Ovary (tissue), 3 donors: ENCODE results near the gene YWHAQ.

Source experiments
- CTCF ChIP-seq, 3 donors: fragments of 450-650 bp in 2 of 3; fragments of 200-600 bp in 1 of 3; IDR thresholded peaks; one replicate each; pipeline versions ENCODE4 v1.5.1 to v1.8.0; 2016 to 2022; ENCODE audit warnings: antibody characterized with exemption in 3 of 3, mild to moderate bottlenecking in 1 of 3
- POLR2A ChIP-seq: fragments of 450-650 bp; IDR thresholded peaks from one replicate; pipeline ENCODE4 v1.6.1; 2017; ENCODE audit warnings: antibody characterized with exemption, mild to moderate bottlenecking, moderate library complexity
- donor health status: DM: no; HTN: no; CAD: no.

GRCh38 chr2:9641641-9642040 is 10.8 kb upstream of the YWHAQ start:
- TF ChIP-seq POLR2A (no peak), CTCF (IDR thresholded peaks at IDR 0.05) (no peak)
